GM18511 (cell line): ENCODE measurements around the gene MAP6.

Experiments
- ATAC-seq: cut with Tn5 transposase; IDR thresholded peaks from one replicate; pipeline ENCODE4 v1.9.1; 2021; ENCODE audit warnings: mild to moderate bottlenecking, moderate library complexity; ENCODE audit not compliant: unreplicated experiment

The MAP6 gene

GRCh38 chr11:75667255-75667830, 1.5 kb downstream of the MAP6 start:
- ATAC-seq = no peak

- ATAC-seq = no peak
Observed at GRCh38 chr11:75665990-75666389, 2.8 kb downstream of the MAP6 start.

DNA sequence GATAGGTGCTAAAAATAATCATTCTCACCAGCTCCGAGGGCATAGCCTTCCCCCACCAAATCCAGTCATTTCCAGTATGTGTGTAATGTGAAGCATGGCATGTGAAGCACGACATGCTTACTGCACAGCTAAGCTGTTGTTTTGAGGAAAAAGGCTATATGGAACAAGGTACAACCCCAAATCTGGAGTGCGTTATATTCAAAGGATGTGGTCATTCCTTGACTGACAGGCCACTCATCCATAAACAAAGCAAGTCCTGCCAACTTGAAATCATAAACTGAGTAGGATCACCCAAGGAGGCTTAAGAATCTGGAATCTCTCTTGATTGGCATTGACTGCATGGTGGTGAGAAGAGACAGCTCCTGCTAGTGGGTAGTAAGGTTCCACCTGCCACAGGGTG, 3.7 kb downstream of the MAP6 start:
- no peak for ATAC-seq

DNA sequence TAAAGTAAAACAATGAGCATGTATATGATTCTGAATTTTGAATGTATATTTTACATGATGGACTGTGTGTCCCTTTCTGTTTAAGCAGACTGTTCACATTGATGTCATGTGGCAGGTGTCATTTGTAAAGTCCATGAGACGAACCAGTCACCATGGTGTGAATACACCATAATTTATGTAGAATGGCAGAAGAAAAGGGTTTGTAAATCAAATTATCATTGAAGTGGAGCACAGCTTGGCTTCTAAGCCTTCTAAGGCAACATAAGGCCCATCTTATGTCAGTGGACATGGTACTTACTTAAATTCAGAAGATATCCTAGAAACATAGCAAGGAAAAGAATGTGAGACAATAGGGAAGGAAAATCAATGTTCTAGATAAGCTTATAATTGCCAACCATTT, 4.4 kb downstream of the MAP6 start:
- ATAC-seq = no peak

- no peak for ATAC-seq
Observed at GRCh38 chr11:75663808-75664207, 5.0 kb downstream of the MAP6 start.

GRCh38 chr11:75659836-75660235, 9.0 kb downstream of the MAP6 start:
- no peak for ATAC-seq

GRCh38 chr11:75656044-75656727, 12.7 kb downstream of the MAP6 start:
- no peak for ATAC-seq

DNA sequence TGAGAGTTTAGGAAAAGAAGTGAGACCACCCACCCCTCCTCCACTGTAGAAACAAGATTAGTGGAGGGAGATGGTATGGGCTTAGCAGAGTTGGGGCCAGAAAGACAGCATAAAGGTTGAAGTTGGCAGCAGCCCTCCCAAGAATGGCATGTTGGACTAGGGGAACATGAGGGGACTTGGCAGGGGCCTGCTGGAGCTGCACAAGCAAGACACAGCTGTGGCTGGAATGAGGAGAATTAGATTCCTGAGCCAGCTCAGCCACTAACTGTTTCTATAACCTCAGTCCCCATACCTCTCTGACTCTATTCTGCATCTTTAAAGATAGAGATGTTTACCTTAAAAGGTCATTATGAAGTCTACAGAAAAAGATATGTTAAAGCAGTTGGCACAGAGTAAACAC, 13.2 kb downstream of the MAP6 start:
- no peak for ATAC-seq

DNA sequence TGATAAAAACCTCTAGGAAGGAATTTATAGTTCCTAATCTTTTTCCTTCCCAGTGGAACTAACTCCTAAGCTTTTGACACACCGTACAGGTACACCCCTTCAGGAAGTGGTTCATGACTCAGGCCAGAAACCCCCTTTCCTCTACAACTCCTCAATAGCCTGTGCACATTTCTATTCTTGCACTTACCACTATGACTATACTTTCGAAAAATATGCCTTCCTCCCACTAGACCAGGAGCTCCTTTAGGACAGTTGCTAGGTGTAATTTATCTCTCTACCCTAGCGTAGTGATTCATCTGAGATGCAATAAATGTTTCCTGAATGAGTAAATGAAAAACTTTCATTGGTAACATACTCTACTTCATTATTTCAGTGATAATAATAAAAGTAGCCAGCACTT, 14.5 kb downstream of the MAP6 start:
- peak; percentile 91 for ATAC-seq

DNA sequence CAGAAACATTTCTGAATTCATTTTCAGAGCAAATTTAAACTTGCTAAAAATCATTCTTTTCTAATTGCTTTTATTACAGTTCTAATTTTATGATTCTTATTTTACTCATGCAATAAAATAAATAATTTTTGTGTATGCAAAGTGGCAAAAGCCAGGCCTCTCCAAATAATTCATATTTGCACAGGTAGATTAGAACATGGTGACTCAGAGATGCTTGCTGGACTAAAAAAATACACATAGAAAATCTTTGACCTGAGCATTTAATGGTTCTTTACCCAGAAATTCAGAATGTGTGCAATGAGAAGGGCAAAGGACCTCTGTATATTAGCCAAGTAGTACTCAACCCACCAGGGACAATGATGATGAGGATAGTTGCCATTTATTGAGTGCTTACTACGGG, 15.3 kb downstream of the MAP6 start:
- ATAC-seq = no peak

GRCh38 chr11:75652936-75653335, 15.9 kb downstream of the MAP6 start:
- ATAC-seq = no peak

- no peak for ATAC-seq
Observed at GRCh38 chr11:75651218-75651617, 17.6 kb downstream of the MAP6 start.

GRCh38 chr11:75650167-75650723, 18.6 kb downstream of the MAP6 start:
- no peak for ATAC-seq

DNA sequence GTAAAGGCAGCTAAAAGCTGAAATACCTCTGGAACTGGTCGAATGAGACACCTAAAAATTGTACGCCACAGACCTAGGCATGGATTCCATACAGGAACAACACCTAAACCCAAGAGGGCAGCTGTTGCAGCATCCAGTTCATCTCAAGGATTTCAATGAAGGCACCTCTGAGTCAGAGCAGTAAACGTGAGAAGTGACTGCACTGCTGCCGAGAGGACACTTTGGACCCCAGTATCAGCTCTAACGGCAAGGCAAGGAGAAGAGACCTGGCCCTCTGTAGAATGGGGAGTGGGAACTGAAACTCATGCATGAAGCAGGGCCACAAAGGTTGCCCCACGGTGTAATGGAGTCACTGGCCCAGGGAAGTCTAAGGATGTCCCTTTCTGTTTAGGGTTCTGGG, 23.9 kb downstream of the MAP6 start:
- ATAC-seq = no peak

DNA sequence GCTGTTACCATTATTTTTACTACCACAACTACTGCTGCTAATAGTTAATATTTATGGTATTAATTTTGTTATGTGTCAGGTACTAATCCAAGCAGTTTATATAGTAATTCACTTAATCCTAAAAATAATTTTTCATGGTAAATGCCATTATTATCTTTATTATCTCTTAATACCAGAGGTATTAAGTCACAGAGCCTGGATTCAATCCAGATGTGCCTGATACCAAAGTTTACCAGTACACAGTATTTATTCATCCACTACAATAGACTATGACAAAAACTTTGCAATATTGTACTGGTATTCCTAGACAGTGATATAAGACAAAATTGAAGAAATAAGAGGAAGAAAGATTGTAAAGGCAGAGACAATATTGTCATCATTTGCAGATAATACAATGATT, 24.5 kb downstream of the MAP6 start:
- ATAC-seq = no peak

GRCh38 chr11:75642402-75643113, 26.3 kb downstream of the MAP6 start:
- no peak for ATAC-seq

DNA sequence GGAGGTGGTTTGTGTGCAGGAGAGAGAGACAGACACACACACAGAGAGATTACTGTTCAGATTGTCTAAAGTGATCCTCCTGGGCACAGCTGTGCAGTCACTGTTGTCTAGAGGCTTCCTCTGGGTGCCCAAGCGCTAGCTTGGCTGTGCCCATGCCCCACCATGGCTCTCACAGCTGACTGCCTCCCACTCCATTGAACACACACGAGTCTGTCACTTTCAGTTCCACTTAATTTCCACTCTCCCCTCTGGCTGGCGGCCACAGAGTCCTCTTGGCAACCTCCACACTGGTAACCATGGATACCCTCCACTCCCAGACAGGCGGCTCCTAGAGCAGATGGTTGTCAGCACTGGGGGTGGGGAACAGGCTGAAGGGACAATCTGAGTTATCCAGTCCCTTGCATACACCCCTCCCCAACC, 29.1 kb downstream of the MAP6 start:
- ATAC-seq = peak; percentile 62

DNA sequence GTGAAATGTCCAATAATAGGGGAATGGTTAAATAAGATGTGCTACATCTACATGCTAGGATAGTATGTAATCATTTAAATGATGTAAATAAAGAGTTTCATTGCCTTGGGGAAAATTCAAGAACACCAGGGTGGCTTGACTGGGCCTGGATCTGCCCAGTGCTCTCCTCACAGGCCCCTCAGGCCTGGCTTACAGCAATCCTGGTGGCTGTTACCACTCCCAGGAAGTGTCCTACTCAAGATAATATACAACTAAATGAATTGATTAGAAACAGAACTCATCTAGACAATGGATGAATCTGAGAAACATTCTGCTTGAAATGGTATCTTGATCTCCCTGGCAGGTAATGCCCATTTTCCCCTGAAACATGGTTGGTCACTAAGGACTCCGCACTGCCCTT, 30.8 kb downstream of the MAP6 start:
- no peak for ATAC-seq

GRCh38 chr11:75635066-75635862, 33.6 kb downstream of the MAP6 start:
- no peak for ATAC-seq

GRCh38 chr11:75633409-75634066, 35.3 kb downstream of the MAP6 start:
- no peak for ATAC-seq

DNA sequence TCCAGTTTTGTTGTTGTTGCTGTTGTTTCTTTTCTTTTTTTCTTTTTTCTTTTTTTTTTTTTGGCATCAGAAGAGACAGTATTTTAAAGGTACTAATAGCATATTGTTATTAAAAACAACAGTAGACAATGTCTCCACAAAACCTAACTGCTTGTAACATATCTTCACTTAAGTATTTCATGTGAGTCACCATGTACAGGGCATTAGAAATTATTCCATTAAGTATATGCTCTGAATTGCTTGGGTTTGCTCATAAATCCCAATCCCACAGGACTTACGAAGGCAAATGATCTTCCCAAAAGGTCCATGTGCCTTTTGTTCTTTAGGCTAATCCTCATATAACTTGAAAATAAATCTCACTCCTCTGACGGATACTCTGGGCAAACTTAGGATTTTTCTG, 35.9 kb downstream of the MAP6 start:
- no peak for ATAC-seq
